ENCODE results near the gene GOLIM4.

Gene GOLIM4

DNA sequence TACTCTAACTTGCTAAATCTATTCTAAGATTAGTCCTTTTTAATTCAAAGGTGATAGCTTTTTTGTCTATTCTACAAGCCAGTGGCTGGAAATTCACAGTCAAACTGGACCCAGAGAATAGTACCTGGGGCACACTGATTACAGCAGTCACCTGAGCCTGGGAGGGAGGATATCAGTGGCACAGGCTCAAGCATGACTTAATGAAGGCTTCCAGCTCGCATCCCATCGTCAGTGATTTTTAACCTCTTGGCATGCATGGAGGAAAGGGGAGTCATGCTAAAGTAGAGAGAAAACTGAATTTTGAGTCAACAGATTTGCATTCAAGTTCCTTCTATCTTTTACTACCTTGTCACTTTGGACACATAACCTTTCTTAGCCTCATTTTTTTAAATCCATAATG, 24.8 kb downstream of the GOLIM4 start:
- TF ChIP-seq, protein P1, sequence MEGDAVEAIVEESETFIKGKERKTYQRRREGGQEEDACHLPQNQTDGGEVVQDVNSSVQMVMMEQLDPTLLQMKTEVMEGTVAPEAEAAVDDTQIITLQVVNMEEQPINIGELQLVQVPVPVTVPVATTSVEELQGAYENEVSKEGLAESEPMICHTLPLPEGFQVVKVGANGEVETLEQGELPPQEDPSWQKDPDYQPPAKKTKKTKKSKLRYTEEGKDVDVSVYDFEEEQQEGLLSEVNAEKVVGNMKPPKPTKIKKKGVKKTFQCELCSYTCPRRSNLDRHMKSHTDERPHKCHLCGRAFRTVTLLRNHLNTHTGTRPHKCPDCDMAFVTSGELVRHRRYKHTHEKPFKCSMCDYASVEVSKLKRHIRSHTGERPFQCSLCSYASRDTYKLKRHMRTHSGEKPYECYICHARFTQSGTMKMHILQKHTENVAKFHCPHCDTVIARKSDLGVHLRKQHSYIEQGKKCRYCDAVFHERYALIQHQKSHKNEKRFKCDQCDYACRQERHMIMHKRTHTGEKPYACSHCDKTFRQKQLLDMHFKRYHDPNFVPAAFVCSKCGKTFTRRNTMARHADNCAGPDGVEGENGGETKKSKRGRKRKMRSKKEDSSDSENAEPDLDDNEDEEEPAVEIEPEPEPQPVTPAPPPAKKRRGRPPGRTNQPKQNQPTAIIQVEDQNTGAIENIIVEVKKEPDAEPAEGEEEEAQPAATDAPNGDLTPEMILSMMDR (IDR thresholded peaks at IDR 0.05; ENCODE audit: low read depth, low read length) = no peak
- DNase-seq (ENCODE audit: low read depth in 2 of 2) = no peak
- H3K4me3 ChIP-seq (replicated peaks in 1 of 2; ENCODE audit: low read depth in 2 of 2, low read length in 2 of 2) = no peak overlapping the region

DNA sequence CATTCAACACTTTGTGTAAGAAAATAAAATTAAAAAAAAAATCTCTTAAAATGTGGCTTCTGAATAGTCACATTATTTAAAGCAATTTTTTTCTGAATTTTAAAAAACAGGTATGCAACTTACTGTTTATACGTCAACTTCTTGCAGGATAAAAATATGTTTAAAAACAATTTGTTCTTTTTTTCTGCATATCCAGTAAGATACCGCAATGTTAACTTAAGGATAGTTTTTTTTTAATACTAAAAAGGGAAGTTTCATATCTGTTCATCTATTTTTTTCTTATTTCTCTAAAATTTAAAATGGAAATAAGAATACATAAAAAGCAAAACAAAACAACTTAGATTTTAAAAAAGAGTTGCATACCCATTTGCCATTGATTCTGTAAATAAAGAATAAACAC, 27.4 kb downstream of the GOLIM4 start:
- no peak overlapping the region for H3K4me3 ChIP-seq (replicated peaks in 1 of 2; ENCODE audit: low read depth in 2 of 2, low read length in 2 of 2)
- no peak for DNase-seq (ENCODE audit: low read depth in 2 of 2)
- TF ChIP-seq, protein P1 (IDR thresholded peaks at IDR 0.05; ENCODE audit: low read depth, low read length) = no peak

DNA sequence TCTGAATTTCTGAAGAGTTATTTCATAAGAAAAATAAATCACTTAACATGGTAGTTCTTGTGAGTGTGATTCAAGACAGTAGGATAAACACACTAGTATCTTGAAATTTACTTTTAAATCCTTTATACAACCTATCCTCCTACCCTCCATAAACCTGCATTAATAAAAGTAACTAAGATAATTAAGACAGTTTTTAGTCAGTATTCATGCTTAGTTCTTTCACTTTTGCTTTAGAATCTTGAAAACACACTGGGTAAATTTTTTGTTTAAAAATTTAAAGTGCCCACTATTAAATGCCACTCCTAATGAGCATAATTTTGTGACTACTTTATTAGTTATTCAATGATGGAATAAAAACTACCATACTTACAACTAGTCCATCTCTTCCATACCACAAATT, 28.8 kb downstream of the GOLIM4 start:
- no peak for DNase-seq (ENCODE audit: low read depth in 2 of 2)
- TF ChIP-seq, protein P1 (IDR thresholded peaks at IDR 0.05; ENCODE audit: low read depth, low read length) = no peak
- no peak overlapping the region for H3K4me3 ChIP-seq (replicated peaks in 1 of 2; ENCODE audit: low read depth in 2 of 2, low read length in 2 of 2)

DNA sequence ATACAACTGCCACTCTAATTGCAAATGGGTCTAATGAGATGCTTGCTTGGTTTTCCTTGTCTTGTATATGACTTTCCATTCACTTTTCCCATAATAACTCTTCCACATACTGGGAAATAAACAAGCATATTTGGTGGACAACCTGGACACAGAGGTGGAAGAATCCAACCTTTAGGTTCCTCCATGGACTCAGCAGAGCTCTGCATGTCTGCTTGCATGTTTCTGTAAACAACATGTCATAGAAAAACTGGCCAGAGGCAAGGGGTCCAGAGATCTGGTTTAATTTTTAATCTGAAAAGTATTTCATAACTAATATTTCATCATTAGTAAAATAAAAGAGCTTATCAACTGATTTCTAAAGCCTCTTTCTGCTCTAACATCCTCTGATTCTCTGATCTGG, 30.2 kb downstream of the GOLIM4 start:
- H3K4me3 ChIP-seq (replicated peaks in 1 of 2; ENCODE audit: low read depth in 2 of 2, low read length in 2 of 2) = no peak overlapping the region
- no peak for DNase-seq (ENCODE audit: low read depth in 2 of 2)
- TF ChIP-seq, protein P1 (IDR thresholded peaks at IDR 0.05; ENCODE audit: low read depth, low read length) = no peak

DNA sequence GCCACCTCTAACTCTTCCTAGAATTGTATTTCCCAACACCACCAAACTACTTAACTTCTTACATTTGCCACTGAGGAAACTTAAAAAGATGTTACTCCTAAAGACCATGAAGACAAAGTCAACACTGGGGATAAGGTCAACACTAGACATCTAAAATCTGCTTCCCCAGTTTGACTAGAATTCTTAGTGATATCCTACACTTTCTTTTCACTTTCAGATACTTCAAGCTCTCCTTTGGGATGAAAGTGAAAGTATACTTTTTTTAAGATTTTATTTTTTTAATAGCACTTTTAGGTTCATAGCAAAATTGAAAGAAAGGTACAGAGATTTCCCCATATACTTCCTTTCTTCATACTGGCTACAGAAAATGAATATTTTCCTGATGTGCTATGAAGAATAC, 32.6 kb downstream of the GOLIM4 start:
- H3K4me3 ChIP-seq (replicated peaks in 1 of 2; ENCODE audit: low read depth in 2 of 2, low read length in 2 of 2) = no peak overlapping the region
- no peak for DNase-seq (ENCODE audit: low read depth in 2 of 2)
- TF ChIP-seq, protein P1 (IDR thresholded peaks at IDR 0.05; ENCODE audit: low read depth, low read length) = no peak

DNA sequence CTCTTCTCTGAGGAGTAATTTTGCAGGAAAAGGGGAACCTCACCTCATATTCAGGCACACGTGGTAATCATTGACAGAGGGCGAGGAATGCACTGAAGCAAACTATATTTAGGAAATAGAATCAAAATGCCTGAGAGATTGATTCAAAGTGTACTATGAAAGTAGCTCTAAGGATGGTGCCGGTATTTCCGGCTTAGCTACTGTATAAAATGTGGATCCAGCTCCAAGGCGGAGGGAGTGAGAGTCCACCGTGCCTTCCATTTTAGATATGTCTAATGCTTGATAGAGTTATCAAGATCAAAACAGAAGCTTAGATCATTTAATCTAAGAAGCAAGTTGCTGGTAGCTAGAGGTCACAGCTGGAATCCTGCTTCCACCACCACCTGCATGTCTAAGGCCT, 33.0 kb downstream of the GOLIM4 start:
- no peak for DNase-seq (ENCODE audit: low read depth in 2 of 2)
- no peak overlapping the region for H3K4me3 ChIP-seq (replicated peaks in 1 of 2; ENCODE audit: low read depth in 2 of 2, low read length in 2 of 2)
- TF ChIP-seq, protein P1 (IDR thresholded peaks at IDR 0.05; ENCODE audit: low read depth, low read length) = no peak

DNA sequence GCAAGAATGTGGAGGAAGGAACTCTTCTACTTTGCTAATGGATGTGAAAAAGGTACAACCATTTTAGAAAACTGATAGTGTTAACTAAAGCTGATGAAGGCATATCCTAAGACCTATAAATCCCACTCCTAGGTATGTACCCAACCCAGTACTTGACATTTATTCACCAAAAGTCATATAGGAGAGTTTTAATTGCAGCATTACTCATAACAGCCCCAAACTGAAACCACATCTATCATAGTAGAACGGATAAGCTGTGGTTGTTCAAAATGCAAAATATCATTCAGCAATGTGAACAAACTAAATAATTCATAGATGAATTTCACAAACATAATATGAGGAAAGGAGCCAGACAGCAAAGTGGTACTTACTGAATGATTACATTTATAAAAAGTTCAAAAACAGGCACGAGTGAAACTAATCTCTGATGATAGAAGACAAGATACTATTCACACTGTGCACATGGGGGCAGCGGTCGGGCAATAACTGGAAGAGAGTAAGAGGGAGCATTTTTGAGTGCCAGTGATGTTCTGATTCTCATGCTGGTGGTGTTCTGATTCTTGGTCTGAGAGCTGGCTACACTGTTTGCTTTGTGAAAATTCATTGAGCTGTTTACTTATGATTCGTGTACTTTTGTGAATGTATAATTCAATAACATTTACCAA, 34.3 kb downstream of the GOLIM4 start:
- TF ChIP-seq, protein P1 (IDR thresholded peaks at IDR 0.05; ENCODE audit: low read depth, low read length) = no peak
- DNase-seq (ENCODE audit: low read depth in 2 of 2) = no peak
- no peak overlapping the region for H3K4me3 ChIP-seq (replicated peaks in 1 of 2; ENCODE audit: low read depth in 2 of 2, low read length in 2 of 2)
